ENCODE results near the gene AMBRA1.

Gene AMBRA1

DNA sequence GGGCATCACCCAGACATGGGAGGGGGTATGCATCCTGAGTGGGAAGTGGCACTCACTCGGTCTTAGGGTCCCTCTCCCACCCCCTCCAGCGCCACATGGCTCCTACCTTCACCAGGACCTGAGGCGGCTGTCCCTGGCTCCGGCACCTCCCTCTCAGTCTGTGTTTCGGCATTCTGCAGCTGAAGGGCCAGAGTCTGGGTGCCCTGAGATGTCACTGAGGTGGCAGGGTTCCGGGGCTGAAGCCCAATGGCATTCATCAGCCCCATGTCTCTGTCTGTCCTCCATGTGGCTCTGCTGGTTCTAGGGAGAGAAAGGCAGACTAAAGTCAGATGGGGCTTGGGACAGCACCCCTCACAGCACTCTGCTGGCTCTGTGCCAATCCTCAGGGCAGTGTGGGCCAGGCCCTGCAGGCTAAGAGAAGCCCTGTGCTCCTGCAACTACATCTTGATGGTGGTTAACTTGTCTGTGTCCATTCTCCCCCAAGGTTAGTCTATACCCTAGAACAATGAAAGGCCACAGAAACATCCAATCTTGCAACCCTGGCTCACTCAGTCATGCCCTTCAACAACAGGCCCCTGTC lies 185.3 kb downstream of the AMBRA1 start:
- Histone ChIP-seq H3K4me1 (ENCODE audit: insufficient read depth, low read length) (no peaks in the 10 kb centered on the region), H3K9me3 (ENCODE audit: low read length) (no peaks in the 10 kb centered on the region), H3K36me3 (ENCODE audit: insufficient read depth, low read length) (peaks cover 40% of the 10 kb centered on the region), H3K4me3 (ENCODE audit: low read length) (no peak overlapping the region), H3K27me3 (ENCODE audit: insufficient read depth, low read length) (no peaks in the 10 kb centered on the region), H2AFZ (ENCODE audit: low read depth, low read length) (no peak overlapping the region)

DNA sequence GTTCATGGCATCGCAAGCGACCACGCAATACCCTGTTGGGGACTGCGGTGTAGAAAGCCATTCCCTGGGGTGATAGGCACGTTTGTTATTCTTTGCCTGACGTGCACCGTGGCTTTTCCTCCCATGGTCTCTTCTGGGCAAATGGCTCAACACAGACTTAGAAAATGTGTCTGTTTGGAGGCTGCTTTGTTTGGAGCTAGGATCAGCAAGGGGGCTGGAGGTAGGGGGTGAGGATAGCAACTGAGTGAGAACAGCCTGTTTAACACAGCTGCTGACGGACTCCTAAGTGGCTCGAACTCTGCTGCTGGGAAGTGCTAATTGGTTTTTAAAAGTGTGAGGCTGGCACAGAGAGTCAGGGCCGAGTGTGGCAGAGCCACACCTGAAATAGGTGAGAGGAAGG lies 186.2 kb downstream of the AMBRA1 start:
- Histone ChIP-seq H3K4me3 (ENCODE audit: low read length) (no peak overlapping the region), H3K9me3 (ENCODE audit: low read length) (no peaks in the 10 kb centered on the region), H3K36me3 (ENCODE audit: insufficient read depth, low read length) (peaks cover 47% of the 10 kb centered on the region), H2AFZ (ENCODE audit: low read depth, low read length) (no peak overlapping the region), H3K4me1 (ENCODE audit: insufficient read depth, low read length) (no peaks in the 10 kb centered on the region), H3K27me3 (ENCODE audit: insufficient read depth, low read length) (no peaks in the 10 kb centered on the region)

DNA sequence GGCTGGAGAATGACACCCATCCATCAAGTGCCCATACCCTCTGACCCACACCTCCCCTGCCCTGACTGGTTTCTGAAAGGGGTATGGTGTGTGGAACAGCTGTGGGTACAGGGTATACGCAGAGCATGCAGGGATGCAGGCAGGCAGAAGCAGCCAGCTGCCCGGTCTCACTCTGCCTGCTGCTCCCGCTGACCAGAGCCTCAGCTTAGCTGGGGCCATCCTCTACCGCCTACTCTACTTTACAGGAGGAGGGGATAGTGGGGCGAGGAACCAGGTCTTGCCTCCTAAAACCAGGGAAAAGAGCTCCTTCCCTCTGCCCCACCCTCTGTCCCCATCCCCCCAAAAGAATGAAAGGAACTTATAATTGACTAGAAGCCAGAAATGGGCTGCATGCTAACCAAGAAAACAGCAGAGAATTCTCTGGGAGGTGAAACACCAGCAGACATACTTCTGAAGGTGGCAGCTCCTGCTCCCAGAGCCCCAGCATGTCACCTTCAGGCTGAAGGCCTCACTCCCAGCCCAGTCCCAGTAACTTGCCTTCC lies 189.3 kb downstream of the AMBRA1 start:
- H3K4me3 ChIP-seq (ENCODE audit: low read length) = no peak overlapping the region
- H3K9me3 ChIP-seq (ENCODE audit: low read length) = no peaks in the 10 kb centered on the region
- H2AFZ ChIP-seq (ENCODE audit: low read depth, low read length) = no peak overlapping the region
- H3K36me3 ChIP-seq (ENCODE audit: insufficient read depth, low read length) = peaks cover 45% of the 10 kb centered on the region
- no peaks in the 10 kb centered on the region for H3K4me1 ChIP-seq (ENCODE audit: insufficient read depth, low read length)
- H3K27me3 ChIP-seq (ENCODE audit: insufficient read depth, low read length) = no peaks in the 10 kb centered on the region

DNA sequence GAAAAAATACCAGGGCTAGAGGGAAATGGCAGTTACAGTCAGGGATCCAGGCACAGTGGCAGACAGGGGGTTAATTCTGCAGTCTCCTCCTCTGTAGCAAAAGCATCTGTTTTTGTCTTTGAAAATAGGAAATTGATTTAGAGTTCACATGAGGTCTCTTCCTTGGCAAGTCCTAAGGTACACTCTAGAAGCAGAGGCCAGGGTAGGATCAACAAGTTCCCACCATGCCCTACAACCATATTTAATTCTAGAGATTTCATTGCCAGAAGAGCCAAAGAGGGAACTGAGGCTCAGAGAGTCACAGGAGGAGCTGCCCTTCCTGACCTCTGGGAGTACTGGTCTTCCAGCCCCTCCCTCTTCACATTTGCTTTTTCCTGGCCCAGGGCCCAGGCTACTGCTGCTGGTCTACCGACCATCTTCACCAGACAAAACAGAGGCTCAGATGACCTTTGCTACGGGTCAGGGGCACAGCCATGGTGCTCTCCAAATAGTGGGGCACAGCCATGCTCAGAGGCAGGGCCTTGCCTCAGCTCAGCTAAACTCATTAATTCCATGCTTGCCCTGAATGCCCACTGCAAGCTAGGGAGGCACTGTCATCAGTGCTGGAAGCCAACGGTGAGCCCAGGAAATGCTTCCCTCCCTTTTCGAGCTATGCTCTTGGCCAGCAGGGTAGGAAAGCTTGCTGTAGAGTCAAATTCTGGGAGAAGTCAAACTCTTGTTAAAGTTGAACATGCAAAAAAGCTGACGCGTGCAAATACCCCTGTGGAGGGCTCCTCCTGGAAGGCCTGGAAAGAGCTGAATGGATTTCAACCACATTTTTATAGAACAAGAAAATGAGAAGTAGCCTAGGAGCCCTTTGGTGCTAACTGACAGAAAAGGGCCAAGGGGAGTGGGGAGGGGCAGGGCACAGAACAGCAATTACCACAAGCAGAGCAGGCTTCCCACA lies 190.6 kb downstream of the AMBRA1 start:
- Histone ChIP-seq H3K36me3 (ENCODE audit: insufficient read depth, low read length) (peaks cover 39% of the 10 kb centered on the region), H3K4me3 (ENCODE audit: low read length) (no peak overlapping the region), H3K9me3 (ENCODE audit: low read length) (no peaks in the 10 kb centered on the region)

DNA sequence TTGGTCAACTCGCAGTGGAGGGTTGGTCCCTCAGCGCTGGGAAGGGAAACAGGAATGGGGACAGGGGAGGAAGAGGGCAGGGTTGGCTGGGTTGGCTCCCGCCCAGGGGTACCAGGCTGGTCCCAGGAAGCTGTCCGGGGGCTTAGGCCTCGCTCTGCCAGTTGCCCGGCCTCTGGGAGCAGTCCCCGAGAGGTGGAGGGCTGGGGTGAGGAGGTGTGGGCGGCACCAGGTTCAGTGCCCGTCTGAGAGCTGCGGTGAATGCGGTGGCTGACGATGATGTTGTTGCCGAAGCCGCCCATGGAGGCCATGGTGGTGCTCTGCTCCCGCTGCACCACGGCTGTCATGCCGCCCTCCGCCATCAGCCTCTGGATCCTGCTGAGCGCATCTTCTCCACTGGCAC lies 196.3 kb downstream of the AMBRA1 start:
- H3K4me1 ChIP-seq (ENCODE audit: insufficient read depth, low read length) = peaks cover 9% of the 10 kb centered on the region
- H3K27me3 ChIP-seq (ENCODE audit: insufficient read depth, low read length) = no peaks in the 10 kb centered on the region
- peaks cover 25% of the 10 kb centered on the region for H3K36me3 ChIP-seq (ENCODE audit: insufficient read depth, low read length)
- no peak overlapping the region for H3K4me3 ChIP-seq (ENCODE audit: low read length)
- no peaks in the 10 kb centered on the region for H3K9me3 ChIP-seq (ENCODE audit: low read length)
- H2AFZ ChIP-seq (ENCODE audit: low read depth, low read length) = no peak overlapping the region

More for the DNA sequence above, 190.6 kb downstream of the AMBRA1 start:
- no peak overlapping the region for H2AFZ ChIP-seq (ENCODE audit: low read depth, low read length)
- H3K4me1 ChIP-seq (ENCODE audit: insufficient read depth, low read length) = no peaks in the 10 kb centered on the region
- H3K27me3 ChIP-seq (ENCODE audit: insufficient read depth, low read length) = no peaks in the 10 kb centered on the region

DNA sequence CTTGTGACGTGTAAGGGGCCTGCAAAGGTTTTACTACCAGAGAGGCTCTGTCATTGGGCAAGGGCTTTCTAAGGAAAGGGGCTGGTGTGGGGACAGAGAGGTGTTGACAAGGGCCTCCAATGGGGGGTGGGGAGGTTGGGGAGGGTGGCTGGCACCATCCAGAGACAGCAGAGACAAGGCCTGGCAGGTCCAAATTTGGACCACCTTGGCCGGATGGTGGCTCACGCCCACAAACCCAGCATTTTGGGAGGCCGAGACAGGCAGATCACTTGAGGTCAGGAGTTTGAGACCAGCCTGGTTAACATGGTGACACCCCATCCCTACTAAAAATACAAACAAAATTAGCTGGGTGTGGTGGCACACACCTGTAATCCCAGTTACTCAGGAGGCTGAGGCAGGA lies 200.1 kb downstream of the AMBRA1 start:
- peaks cover 22% of the 10 kb centered on the region for H3K36me3 ChIP-seq (ENCODE audit: insufficient read depth, low read length)
- peaks cover 18% of the 10 kb centered on the region for H3K27me3 ChIP-seq (ENCODE audit: insufficient read depth, low read length)
- no peak overlapping the region for H3K4me3 ChIP-seq (ENCODE audit: low read length)
- peaks cover 23% of the 10 kb centered on the region for H3K4me1 ChIP-seq (ENCODE audit: insufficient read depth, low read length)
- no peak overlapping the region for H2AFZ ChIP-seq (ENCODE audit: low read depth, low read length)
- no peaks in the 10 kb centered on the region for H3K9me3 ChIP-seq (ENCODE audit: low read length)

DNA sequence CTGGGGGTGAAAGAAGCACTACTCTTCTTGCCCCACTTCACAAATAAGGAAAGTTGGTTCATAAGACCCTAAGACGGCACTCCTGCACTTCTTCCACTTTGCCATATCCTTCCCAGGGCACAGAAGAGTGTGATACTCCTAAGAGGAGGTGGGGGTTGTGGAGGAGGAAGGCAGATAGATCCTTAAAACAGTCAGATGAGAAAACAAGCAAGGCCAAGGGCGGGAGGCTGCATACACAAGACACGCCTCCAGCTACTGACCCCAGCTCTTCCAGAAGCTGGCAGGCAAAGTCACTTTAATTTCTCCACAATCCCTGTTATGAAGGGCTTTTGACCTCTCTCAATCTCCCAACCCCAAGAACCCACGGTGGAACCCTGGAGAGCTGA lies 200.6 kb downstream of the AMBRA1 start:
- Histone ChIP-seq H3K4me3 (ENCODE audit: low read length) (peak overlapping the region; percentile 52), H3K27me3 (ENCODE audit: insufficient read depth, low read length) (peaks cover 22% of the 10 kb centered on the region)

DNA sequence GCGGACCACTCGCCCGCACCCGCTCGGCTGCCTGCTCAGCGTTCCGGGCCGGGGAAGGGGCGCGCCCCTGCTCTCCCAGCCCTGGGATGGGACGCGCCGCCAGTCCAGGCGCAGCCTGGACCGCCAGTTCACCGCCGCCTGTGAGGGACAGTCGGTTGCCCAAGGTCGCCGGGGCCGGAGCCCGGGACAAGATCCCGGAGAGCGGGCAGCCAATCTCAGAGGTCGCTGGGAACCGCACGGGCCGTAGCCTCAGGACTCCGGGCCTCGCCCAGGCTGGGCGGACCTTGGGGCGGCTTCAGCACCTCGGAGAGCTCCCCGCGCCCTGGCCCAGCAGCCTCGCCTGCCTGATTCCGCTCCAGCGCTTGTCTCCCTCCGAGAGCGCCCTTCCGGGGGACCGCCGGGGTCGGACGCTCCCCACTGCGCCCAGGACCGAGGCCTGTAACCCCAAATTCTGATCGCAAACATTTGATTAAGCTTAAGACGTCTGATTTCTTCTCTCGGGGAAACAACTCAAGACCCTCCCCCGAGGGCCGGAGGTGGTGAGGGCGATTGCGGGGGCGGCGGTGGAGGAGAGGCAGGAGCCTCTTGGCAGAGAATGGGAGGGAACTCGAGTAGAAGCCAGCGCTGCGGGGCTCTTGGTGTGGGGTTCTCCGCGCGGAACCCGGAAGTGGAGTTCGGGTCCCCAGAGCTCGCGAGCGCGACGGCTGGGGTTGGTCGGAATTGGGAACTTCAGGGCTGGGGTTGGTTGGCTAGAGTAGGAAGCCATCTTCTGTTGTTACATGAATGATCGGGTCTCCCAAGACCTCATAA lies 201.2 kb downstream of the AMBRA1 start:
- H3K9me3 ChIP-seq (ENCODE audit: low read length) = no peaks in the 10 kb centered on the region
- H3K4me1 ChIP-seq (ENCODE audit: insufficient read depth, low read length) = peaks cover 34% of the 10 kb centered on the region
- peaks cover 16% of the 10 kb centered on the region for H3K36me3 ChIP-seq (ENCODE audit: insufficient read depth, low read length)
- no peak overlapping the region for H2AFZ ChIP-seq (ENCODE audit: low read depth, low read length)
- peaks cover 27% of the 10 kb centered on the region for H3K27me3 ChIP-seq (ENCODE audit: insufficient read depth, low read length)
- H3K4me3 ChIP-seq (ENCODE audit: low read length) = peak overlapping the region; percentile 52

More for the DNA sequence above, 200.6 kb downstream of the AMBRA1 start:
- H3K36me3 ChIP-seq (ENCODE audit: insufficient read depth, low read length) = peaks cover 22% of the 10 kb centered on the region
- H3K4me1 ChIP-seq (ENCODE audit: insufficient read depth, low read length) = peaks cover 28% of the 10 kb centered on the region
- no peaks in the 10 kb centered on the region for H3K9me3 ChIP-seq (ENCODE audit: low read length)
- no peak overlapping the region for H2AFZ ChIP-seq (ENCODE audit: low read depth, low read length)

DNA sequence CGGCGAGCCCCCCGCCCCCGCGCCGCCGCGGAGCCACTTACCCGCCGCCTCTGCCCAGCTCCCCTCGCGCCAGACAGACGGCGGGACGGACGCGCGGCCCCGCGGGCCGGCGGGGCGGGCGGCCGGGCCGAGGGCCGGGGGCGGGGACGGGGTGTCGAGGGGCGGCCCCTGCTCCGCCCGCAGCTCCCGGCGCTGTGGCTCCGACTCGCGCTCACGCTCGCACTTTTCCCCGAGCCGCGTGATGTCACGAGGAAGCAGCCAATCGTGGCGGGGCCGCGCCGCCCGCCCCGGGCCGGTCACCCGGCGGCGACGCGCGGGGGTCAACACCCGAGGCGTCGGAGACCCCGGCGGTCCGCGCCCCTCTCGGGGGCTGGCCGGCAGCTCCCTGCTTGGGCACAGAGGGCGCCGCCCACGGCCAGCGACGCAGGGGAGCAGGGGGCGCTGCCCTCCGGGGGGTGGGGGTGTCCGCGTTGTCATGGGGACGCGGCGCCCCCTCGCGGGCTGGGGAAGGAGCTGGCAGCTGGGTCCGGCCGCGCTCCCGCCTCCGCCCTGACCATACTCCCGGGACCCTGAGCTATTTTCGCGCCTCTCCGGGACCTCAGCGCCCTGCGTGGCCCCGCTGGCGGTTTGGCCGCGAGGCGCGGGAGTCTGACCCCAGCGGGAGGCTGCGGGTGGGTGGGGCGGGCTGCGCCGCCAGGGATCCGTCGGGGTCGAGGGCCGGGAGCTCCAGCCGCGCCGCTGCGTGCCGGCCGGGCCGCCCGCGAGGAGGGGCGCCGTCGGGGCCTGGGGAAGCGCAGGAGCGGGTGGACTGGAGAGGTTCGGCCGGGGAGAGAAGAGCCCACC lies 202.0 kb downstream of the AMBRA1 start, which contains the start of gene CHRM4:
Gene CHRM4 (minus strand): TSS at position 199 of the 843 bp plus-strand sequence. CDS start 5,219 bp downstream, outside the sequence.
- no peak within 1 kb of the TSS for H2AFZ ChIP-seq (ENCODE audit: low read depth, low read length)
- H3K4me3 ChIP-seq (ENCODE audit: low read length) = peak within 1 kb of the TSS; percentile 52
- H3K36me3 ChIP-seq (ENCODE audit: insufficient read depth, low read length) = peaks cover 9% of the 10 kb centered on the region
- peaks cover 38% of the 10 kb centered on the region for H3K4me1 ChIP-seq (ENCODE audit: insufficient read depth, low read length)
- H3K27me3 ChIP-seq (ENCODE audit: insufficient read depth, low read length) = peaks cover 30% of the 10 kb centered on the region
- H3K9me3 ChIP-seq (ENCODE audit: low read length) = no peaks in the 10 kb centered on the region

DNA sequence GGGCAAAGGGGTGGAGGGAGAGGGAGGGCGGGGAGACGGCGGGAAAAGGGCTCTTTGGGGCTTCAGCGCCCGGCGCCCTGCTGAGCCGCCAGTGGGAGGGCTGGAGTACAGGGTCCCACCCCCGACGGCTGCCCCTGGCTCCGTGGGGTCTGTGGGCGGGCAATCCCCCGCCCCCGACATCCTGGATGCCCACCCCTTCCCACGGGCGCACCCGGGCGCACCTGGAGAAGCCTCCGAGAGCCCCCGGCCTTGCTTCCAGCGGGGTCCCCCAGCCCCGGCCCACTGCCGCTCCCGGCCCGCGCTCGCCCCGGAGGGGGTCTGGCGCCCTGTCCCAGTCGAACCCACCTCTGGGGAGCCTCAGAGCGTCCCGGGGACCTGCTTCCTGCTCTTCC lies 202.6 kb downstream of the AMBRA1 start:
- H3K4me3 ChIP-seq (ENCODE audit: low read length) = peak overlapping the region; percentile 52
- H3K27me3 ChIP-seq (ENCODE audit: insufficient read depth, low read length) = peaks cover 30% of the 10 kb centered on the region

DNA sequence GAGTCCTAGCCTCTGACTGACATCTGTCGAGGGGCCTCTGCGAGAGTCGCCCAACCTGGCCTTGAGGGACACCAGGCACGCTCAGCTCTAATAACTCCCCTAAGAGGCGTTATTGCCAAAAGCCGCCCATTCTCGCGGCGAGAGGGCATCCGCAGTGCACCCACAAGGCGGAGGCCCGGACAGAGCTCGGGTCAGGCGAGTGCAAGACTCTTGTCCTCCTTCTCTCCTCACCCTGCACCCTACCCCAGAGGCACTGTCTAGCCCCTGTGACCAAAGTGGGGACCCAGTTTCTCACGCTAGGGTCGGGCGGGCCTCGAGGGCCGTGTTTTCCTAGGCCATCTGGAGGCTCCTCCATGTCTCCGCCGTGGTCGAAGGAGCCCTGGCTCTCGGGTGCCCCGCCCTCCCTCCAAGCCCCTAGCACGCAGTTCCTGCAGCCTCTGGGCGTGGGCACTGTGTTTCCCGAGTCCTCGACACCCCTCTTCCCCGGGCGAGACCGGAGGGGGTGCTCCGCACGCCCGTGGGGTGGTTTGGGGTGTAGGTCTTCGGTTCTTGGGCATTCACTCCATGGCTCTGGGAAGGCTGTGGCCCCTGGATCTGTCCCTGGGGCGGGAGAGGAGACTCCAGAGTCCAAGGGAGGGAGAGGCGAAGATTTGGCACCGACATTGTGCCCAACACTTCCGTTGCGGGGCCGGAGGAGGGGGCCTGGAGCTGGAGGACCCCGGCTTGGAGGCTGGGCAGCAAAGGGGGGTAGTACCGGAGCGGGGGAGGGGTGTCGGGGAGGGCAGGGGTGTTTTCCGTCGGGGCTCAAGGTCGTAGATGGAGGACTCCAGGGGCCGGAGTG lies 203.3 kb downstream of the AMBRA1 start:
- H3K36me3 ChIP-seq (ENCODE audit: insufficient read depth, low read length) = no peaks in the 10 kb centered on the region
- H3K4me1 ChIP-seq (ENCODE audit: insufficient read depth, low read length) = peaks cover 38% of the 10 kb centered on the region
- H3K27me3 ChIP-seq (ENCODE audit: insufficient read depth, low read length) = peaks cover 30% of the 10 kb centered on the region
- H3K4me3 ChIP-seq (ENCODE audit: low read length) = no peak overlapping the region
- no peak overlapping the region for H2AFZ ChIP-seq (ENCODE audit: low read depth, low read length)
- no peaks in the 10 kb centered on the region for H3K9me3 ChIP-seq (ENCODE audit: low read length)

More for the DNA sequence above, 202.6 kb downstream of the AMBRA1 start:
- Histone ChIP-seq H3K9me3 (ENCODE audit: low read length) (no peaks in the 10 kb centered on the region), H2AFZ (ENCODE audit: low read depth, low read length) (no peak overlapping the region), H3K36me3 (ENCODE audit: insufficient read depth, low read length) (peaks cover 3% of the 10 kb centered on the region), H3K4me1 (ENCODE audit: insufficient read depth, low read length) (peaks cover 38% of the 10 kb centered on the region)
